ENCODE data around the gene SLC22A6. TPM values are rescaled to one million over a fixed set of nuclear protein-coding genes. Genes with fewer than 3 reads are reported as not detected.

The SLC22A6 gene
- not detected for total RNA-seq

GRCh38 chr11:62984451-62984991, at the start of gene SLC22A6:
Gene SLC22A6 (minus strand): TSS chr11:62984967. CDS start chr11:62984690, 277 bp downstream.
- Histone ChIP-seq H3K36me3 (no peaks in the 10 kb centered on the region), H3K4me3 (no peak within 1 kb of the TSS), H3K27me3 (no peaks in the 10 kb centered on the region), H3K9me3 (no peaks in the 10 kb centered on the region), H3K4me1 (no peaks in the 10 kb centered on the region), H3K9ac (ENCODE audit: low read depth in 2 of 2, low read length in 2 of 2) (no peak within 1 kb of the TSS), H3K27ac (no peak within 1 kb of the TSS)
- intact Hi-C loops (cut with DNase I), result no loop called here
- no peak for TF ChIP-seq CTCF (IDR thresholded peaks at IDR 0.05)
- DNase-seq, result no peak

- no peak overlapping the region for H3K27ac ChIP-seq
- no peak for DNase-seq
- H3K36me3 ChIP-seq, result no peaks in the 10 kb centered on the region
- no peaks in the 10 kb centered on the region for H3K4me1 ChIP-seq
- H3K9me3 ChIP-seq, result no peaks in the 10 kb centered on the region
- no peak for TF ChIP-seq CTCF (IDR thresholded peaks at IDR 0.05)
- intact Hi-C loops (cut with DNase I), result no loop called here
- H3K4me3 ChIP-seq, result no peak overlapping the region
- no peak overlapping the region for H3K9ac ChIP-seq (ENCODE audit: low read depth in 2 of 2, low read length in 2 of 2)
- no peaks in the 10 kb centered on the region for H3K27me3 ChIP-seq
Measured at GRCh38 chr11:63032457-63032856, 47.7 kb upstream of the SLC22A6 start.

GRCh38 chr11:63023841-63024648, 39.3 kb upstream of the SLC22A6 start:
- H3K36me3 ChIP-seq, result no peaks in the 10 kb centered on the region
- H3K9me3 ChIP-seq, result no peaks in the 10 kb centered on the region
- H3K27ac ChIP-seq, result no peak overlapping the region
- peak; percentile 99 for TF ChIP-seq CTCF (IDR thresholded peaks at IDR 0.05)
- intact Hi-C loops (cut with DNase I), result loop anchor here (1.0 kb wide), 1 partner anchor 118 kb away; no protein-coding TSS in a partner anchor
- no peak overlapping the region for H3K9ac ChIP-seq (ENCODE audit: low read depth in 2 of 2, low read length in 2 of 2)
- peak; percentile 88 for DNase-seq
- H3K27me3 ChIP-seq, result no peaks in the 10 kb centered on the region
- no peak overlapping the region for H3K4me3 ChIP-seq
- H3K4me1 ChIP-seq, result no peaks in the 10 kb centered on the region

GRCh38 chr11:63023222-63023814, 38.6 kb upstream of the SLC22A6 start:
- Histone ChIP-seq H3K4me1 (no peaks in the 10 kb centered on the region), H3K27me3 (no peaks in the 10 kb centered on the region), H3K36me3 (no peaks in the 10 kb centered on the region), H3K9me3 (no peaks in the 10 kb centered on the region), H3K4me3 (no peak overlapping the region), H3K27ac (no peak overlapping the region), H3K9ac (ENCODE audit: low read depth in 2 of 2, low read length in 2 of 2) (no peak overlapping the region)
- DNase-seq, result no peak
- no peak for TF ChIP-seq CTCF (IDR thresholded peaks at IDR 0.05)
- intact Hi-C loops (cut with DNase I), result loop anchor here (1.0 kb wide), 1 partner anchor 117 kb away; no protein-coding TSS in a partner anchor

GRCh38 chr11:63022441-63022840, 37.7 kb upstream of the SLC22A6 start:
- H3K4me1 ChIP-seq, result no peaks in the 10 kb centered on the region
- H3K4me3 ChIP-seq, result no peak overlapping the region
- no peak overlapping the region for H3K9ac ChIP-seq (ENCODE audit: low read depth in 2 of 2, low read length in 2 of 2)
- no peaks in the 10 kb centered on the region for H3K9me3 ChIP-seq
- no peak for DNase-seq
- TF ChIP-seq CTCF (IDR thresholded peaks at IDR 0.05), result no peak
- no peaks in the 10 kb centered on the region for H3K27me3 ChIP-seq
- no peaks in the 10 kb centered on the region for H3K36me3 ChIP-seq
- H3K27ac ChIP-seq, result no peak overlapping the region
- intact Hi-C loops (cut with DNase I), result no loop called here

All from colonic mucosa (tissue), 4 donors.